ENCODE measurements around the gene C3orf20.
"Not testable (repeated sequence)": the region's sequence is repeated elsewhere in the genome, so short reads cannot be mapped to it uniquely, and the experiment has no call there.

C3orf20 gene

DNA sequence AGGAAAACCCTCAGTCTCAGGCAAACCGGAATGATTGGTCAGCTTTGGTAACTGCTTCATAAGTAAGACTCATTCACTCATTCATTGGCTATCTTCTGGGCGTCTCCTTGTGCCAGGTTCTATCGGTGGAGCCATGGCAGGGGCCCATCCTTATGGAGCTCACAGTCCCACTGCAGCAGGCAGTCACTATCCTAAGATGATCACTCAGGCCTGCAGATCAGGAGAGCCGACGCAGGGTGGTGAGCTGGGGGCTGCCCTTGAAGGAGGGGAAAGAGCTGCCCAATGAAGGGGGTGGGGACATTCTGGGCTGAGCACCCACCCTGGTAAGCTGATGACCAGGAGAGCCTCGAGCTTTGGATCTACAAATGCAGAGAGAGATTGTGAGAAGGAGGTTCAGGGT, 123.3 kb downstream of the C3orf20 start:
- DNase-seq (ENCODE audit: low read depth) = no peak

- no peak for DNase-seq (ENCODE audit: low read depth)
Observed at GRCh38 chr3:14799146-14799545, 124.2 kb downstream of the C3orf20 start.

GRCh38 chr3:14801031-14801430, 126.1 kb downstream of the C3orf20 start:
- no peak for DNase-seq (ENCODE audit: low read depth)

DNA sequence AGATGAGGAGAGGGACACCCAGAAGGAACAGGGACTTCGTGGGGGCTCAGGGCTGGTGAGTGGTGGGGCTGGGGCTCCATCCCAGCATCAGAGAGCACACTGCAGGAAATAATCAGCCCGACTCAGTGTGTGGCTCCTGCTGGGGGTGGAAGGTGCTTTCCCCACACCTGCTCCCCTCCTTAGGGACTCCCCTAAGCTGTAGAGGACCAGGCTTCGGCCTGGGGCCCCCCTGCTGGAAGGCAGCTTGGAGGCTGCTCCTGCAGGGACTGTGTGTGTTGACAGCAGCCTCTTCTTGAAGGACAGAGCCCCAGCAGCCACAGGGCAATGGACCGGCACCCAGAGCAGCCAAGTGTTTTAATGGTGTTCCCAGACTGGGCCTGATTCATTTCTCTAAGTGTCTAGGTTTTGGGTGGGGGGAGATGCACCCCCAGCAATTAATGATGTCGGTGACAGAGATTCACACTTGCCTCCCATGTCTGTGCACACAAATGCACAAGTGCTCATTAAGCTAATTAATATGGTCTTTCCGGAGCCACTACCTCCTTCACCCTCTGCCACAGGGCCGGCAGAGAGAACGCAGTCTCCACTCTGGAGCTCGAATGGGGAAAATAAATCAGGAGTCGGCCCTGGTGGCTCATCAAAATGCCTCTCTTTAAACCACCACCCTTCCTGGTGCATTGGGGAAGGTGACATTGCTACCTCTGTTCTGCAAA, 126.9 kb downstream of the C3orf20 start:
- no peak for DNase-seq (ENCODE audit: low read depth)

- DNase-seq (ENCODE audit: low read depth) = no peak
Observed at GRCh38 chr3:14802381-14802731, 127.4 kb downstream of the C3orf20 start.

GRCh38 chr3:14803101-14803980, 128.4 kb downstream of the C3orf20 start:
- DNase-seq (ENCODE audit: low read depth) = no peak

GRCh38 chr3:14803981-14804834, 129.3 kb downstream of the C3orf20 start:
- DNase-seq (ENCODE audit: low read depth) = no peak

DNA sequence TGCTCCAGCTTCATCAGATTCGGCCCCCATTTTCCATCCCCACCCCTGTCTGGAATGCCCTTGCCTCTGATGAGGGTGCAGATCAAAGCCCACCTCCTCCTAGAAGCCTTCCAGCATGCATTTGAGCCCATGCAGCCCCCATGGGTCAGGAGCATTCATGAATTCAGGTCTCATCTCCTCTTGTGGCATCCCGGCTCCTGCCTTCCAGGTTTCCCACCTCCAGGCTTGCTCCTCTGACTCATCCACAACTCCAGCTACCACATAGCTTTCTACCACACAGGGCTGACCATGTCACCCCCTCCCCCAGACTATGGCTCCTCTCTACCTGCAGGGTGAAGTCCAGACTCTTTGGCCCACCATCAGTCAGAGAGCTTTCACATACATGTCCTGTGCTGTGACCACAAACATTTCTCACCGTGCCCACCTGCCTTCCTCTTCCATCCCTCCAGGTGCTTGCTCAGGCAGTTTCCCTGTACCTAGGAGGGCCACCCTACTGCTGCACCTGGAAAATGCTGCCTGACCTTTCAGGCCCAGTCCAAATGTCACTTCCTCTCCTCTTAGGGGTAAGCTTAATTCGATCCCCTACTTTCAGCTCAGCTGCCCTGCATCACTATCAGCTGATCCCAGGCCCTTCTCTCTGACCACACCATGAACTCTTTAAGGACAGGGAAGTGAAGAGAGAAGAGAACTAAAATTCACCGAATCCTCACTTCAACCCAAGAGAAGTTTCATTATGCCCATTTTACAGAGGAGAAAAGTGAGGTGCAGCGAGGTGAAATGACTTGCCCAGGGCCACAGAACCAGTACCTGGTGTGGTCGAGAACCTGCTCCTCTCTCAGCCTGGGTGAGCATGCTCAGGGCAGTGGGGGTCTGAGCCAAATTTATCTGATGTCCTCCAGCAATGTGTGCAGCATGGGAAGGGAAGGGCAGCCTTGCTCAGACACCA, 130.2 kb downstream of the C3orf20 start:
- no peak for DNase-seq (ENCODE audit: low read depth)

GRCh38 chr3:14805961-14806537, 131.1 kb downstream of the C3orf20 start:
- DNase-seq (ENCODE audit: low read depth) = no peak

DNA sequence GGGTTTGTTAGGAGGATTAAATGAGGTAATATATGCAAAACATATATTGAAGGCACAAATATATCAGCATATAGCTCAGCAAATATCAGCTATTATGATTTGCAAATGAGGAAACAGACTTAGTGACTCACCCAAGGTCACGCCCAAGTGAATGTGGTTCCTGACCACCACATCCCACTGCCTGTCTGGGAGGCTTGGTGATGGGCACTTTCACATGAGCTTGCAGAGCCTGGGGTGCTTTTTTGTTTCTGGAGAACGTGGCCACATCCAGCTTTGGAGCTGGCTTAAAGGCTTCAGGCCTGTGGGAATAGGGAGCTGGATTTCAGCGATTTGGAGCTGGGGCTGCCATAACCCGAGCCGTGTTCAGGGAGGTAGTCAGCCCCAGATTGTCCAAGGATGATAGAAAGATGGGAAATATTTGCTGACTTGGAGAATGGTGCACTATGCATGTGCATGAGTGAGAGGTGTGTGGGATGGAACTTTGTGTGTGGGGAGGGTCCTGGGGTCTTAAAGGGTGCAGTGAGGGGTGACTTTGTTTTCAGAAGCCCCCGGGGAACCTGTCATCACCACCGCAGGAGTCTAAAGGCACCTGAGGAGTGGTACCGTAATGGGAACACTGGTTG, 131.8 kb downstream of the C3orf20 start:
- DNase-seq (ENCODE audit: low read depth) = no peak

- DNase-seq (ENCODE audit: low read depth) = no peak
Observed at GRCh38 chr3:14808025-14808424, 133.1 kb downstream of the C3orf20 start.

DNA sequence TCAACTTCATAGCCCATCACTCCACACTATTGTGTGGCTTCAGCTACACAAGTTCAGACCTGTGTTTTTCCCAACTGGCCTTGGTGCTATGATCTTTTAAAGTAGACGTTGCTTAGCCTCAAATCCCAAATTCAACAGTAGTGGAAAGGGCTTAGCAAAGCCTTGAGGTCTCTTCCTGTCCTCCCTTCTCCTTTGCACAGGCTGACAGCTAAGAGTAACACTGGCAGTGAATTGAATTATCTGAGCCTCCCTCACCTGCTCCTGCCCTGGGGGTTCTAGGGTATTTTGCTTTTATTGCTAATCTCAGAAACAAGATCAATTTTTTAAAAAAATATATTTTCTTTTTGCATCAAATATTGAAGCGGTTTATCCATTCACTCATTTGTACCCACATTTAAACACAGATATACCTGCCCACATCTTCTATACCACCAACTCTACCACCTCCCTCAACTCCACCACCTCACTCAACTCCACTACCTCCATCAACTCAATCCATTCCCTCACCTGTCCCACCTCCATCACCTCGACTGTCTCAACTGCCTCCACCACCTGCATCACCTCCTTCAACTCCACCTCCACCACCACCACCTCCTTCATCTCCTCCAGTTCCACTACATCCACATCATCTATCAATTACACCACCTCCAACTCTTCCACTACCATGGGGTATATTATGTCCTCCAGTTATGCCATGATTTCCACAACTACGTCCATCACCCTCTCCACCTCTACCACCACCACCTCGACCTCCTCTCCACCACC, 133.7 kb downstream of the C3orf20 start:
- DNase-seq (ENCODE audit: low read depth) = no peak

- DNase-seq (ENCODE audit: low read depth) = not testable (repeated sequence)
Observed at GRCh38 chr3:14809611-14810010, 134.7 kb downstream of the C3orf20 start.

GRCh38 chr3:14810070-14810791, 135.3 kb downstream of the C3orf20 start:
- no peak for DNase-seq (ENCODE audit: low read depth)

GRCh38 chr3:14810801-14811661, 136.1 kb downstream of the C3orf20 start:
- DNase-seq (ENCODE audit: low read depth) = no peak

GRCh38 chr3:14811684-14812083, 136.7 kb downstream of the C3orf20 start:
- DNase-seq (ENCODE audit: low read depth) = no peak

- DNase-seq (ENCODE audit: low read depth) = no peak
Observed at GRCh38 chr3:14812196-14812790, 137.4 kb downstream of the C3orf20 start.

DNA sequence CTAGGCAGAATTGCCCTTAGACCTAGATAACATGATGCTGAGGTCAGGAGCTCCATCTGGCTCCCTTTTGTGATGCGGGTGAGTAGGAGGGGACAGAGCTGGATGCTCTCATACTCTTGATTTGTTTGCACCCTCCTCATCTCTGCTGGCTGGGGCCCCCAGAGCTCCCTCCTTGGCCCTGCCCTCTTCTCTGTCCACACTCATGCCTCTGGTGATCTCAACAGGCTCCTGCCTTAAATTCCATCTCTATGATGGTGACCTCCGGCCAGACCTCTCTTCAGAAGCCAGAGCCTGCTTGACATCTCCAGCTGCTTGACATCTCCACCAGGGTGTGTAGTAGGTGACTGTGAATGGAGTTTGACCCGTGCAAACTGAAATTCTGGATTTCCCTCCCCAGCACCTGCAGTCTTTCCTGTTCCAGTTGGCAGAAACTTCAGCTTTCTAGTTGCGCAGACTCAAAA, 139.5 kb downstream of the C3orf20 start:
- DNase-seq (ENCODE audit: low read depth) = no peak

Data from fibroblast of gingiva (primary cell).